Activated T-cell treated with anti-CD3 and anti-CD28 coated beads for 4 hours (primary cell): ENCODE measurements around the gene CHST7.
A peak's percentile ranks its signal among the peaks of the same experiment; 100 is the strongest.
"Not testable (repeated sequence)": the region's sequence is repeated elsewhere in the genome, so short reads cannot be mapped to it uniquely, and the experiment has no call there.

ENCODE experiments used
- DNase-seq: peaks from one replicate; pipeline ENCODE4 v3.0.0-alpha.2; 2020

The CHST7 gene

GRCh38 chrX:46573331-46573891 is at the start of gene CHST7:
Gene CHST7 (plus strand): TSS chrX:46573765. CDS start chrX:46573932, 167 bp downstream.
- DNase-seq, result peak; percentile 40

- not testable (repeated sequence) for DNase-seq
These were observed 44.9 kb upstream of the CHST7 start for GRCh38 chrX:46528640-46529039.

GRCh38 chrX:46529740-46530403 is 43.7 kb upstream of the CHST7 start:
- not testable (repeated sequence) for DNase-seq

- DNase-seq, result not testable (repeated sequence)
These were observed 43.1 kb upstream of the CHST7 start for GRCh38 chrX:46530404-46530908.

GRCh38 chrX:46531442-46531841 is 42.1 kb upstream of the CHST7 start:
- DNase-seq, result no peak

GRCh38 chrX:46543441-46543840 is 30.1 kb upstream of the CHST7 start:
- DNase-seq, result no peak

GRCh38 chrX:46544527-46544926 is 29.0 kb upstream of the CHST7 start:
- DNase-seq, result not testable (repeated sequence)

- peak; percentile 89 for DNase-seq
These were observed 28.2 kb upstream of the CHST7 start, which contains the start of gene ZNF674 for GRCh38 chrX:46545111-46546005. Gene ZNF674 (minus strand): TSS chrX:46545421. CDS start chrX:46542087, 3,334 bp downstream.

GRCh38 chrX:46547857-46548256 is 25.7 kb upstream of the CHST7 start:
- no peak for DNase-seq

GRCh38 chrX:46549914-46550313 is 23.7 kb upstream of the CHST7 start:
- DNase-seq, result no peak

GRCh38 chrX:46551494-46552128 is 22.0 kb upstream of the CHST7 start:
- no peak for DNase-seq

- no peak for DNase-seq
These were observed 19.6 kb upstream of the CHST7 start for GRCh38 chrX:46553935-46554334.

GRCh38 chrX:46554942-46555341 is 18.6 kb upstream of the CHST7 start:
- no peak for DNase-seq

GRCh38 chrX:46559062-46559461 is 14.5 kb upstream of the CHST7 start:
- DNase-seq, result no peak

GRCh38 chrX:46561824-46562657 is 11.5 kb upstream of the CHST7 start:
- DNase-seq, result no peak

- no peak for DNase-seq
These were observed 6.2 kb upstream of the CHST7 start for GRCh38 chrX:46567388-46567787.

GRCh38 chrX:46569621-46570020 is 3.9 kb upstream of the CHST7 start:
- no peak for DNase-seq

- DNase-seq, result no peak
These were observed 1.9 kb upstream of the CHST7 start for GRCh38 chrX:46571423-46572339.

GRCh38 chrX:46572340-46572936 is 1.1 kb upstream of the CHST7 start:
- DNase-seq, result no peak
